Caco-2 (cell line): ENCODE data around the gene AQR. TPM values are rescaled to one million over a fixed set of nuclear protein-coding genes. Genes with fewer than 3 reads are reported as not detected.
"Not testable (repeated sequence)": the region's sequence is repeated elsewhere in the genome, so short reads cannot be mapped to it uniquely, and the experiment has no call there.

Experiments used
- BruUV-seq: library from RNA; stranded (reverse); fragments of 400-500 nt; replicated peaks from 2 replicates; lab custom pipeline; 2021; lab: Mats Ljungman, UMichigan
- CTCF ChIA-PET: fragments of 300-600 bp; sonication (Branson Sonifier 250); formaldehyde crosslinking; loops from one replicate; lab custom pipeline; 2022; ENCODE audit warnings: antibody characterized with exemption; lab: Charles Lee
- POLR2A ChIA-PET: fragments of 300-600 bp; sonication (Branson Sonifier 250); formaldehyde crosslinking; loops from one replicate; lab custom pipeline; 2022; ENCODE audit warnings: antibody characterized with exemption; lab: Charles Lee
- DNase-seq, 2 experiments: peaks; one replicate each; pipeline versions ENCODE4 v3.0.0 to v3.0.0-alpha.2; 2020 to 2022
- H3K27me3 ChIP-seq: replicated peaks from 2 replicates; pipeline ENCODE4 v1.6.0; 2011; ENCODE audit warnings: low read length; ENCODE audit not compliant: control insufficient read depth, insufficient read depth
- H3K36me3 ChIP-seq: 2 replicates; pipeline ENCODE4 v1.5.1; 2011; ENCODE audit warnings: low read length; ENCODE audit not compliant: control insufficient read depth, insufficient read depth
- H3K4me1 ChIP-seq: fragments of 250-450 bp; sonication (Bioruptor Pico); 2 replicates; pipeline ENCODE4 v1.5.1; 2020; ENCODE audit warnings: mild to moderate bottlenecking
- H3K4me3 ChIP-seq: 2 replicates; pipeline ENCODE4 v1.5.1; 2011; ENCODE audit warnings: low read depth, mild to moderate bottlenecking, control low read depth, low read length
- H3K9me3 ChIP-seq: fragments of 250-450 bp; sonication (Bioruptor Pico); 2 replicates; pipeline ENCODE4 v1.5.1; 2020; ENCODE audit warnings: mild to moderate bottlenecking, moderate library complexity
- H3K27ac Mint-ChIP-seq: one replicate; pipeline ENCODE4 v1.8.0; 2022; ENCODE audit warnings: mixed read lengths; ENCODE audit not compliant: unreplicated experiment
- H3K27me3 Mint-ChIP-seq: one replicate; pipeline ENCODE4 v1.8.0; 2022; ENCODE audit warnings: mixed read lengths; ENCODE audit not compliant: insufficient read depth, unreplicated experiment
- H3K36me3 Mint-ChIP-seq: one replicate; pipeline ENCODE4 v1.8.0; 2022; ENCODE audit warnings: mild to moderate bottlenecking, mixed read lengths; ENCODE audit not compliant: insufficient read depth, unreplicated experiment
- H3K4me1 Mint-ChIP-seq: one replicate; pipeline ENCODE4 v1.8.0; 2022; ENCODE audit warnings: low read depth, mixed read lengths; ENCODE audit not compliant: unreplicated experiment
- H3K4me3 Mint-ChIP-seq: one replicate; pipeline ENCODE4 v1.8.0; 2022; ENCODE audit warnings: mild to moderate bottlenecking, moderate library complexity, mixed read lengths; ENCODE audit not compliant: unreplicated experiment
- H3K9me3 Mint-ChIP-seq: one replicate; pipeline ENCODE4 v1.8.0; 2022; ENCODE audit warnings: mixed read lengths; ENCODE audit not compliant: unreplicated experiment
- intact Hi-C: fragments of 100-400 bp; cut with micrococcal nuclease; formaldehyde crosslinking; loops from one replicate; pipeline ENCODE4 v1.10.0; 2022; ENCODE audit not compliant: unreplicated experiment
- total RNA-seq: library from RNA; stranded (reverse); gene quantifications from 2 replicates; pipeline ENCODE4 v1.2.3, GENCODE V29; 2022
- TF ChIP-seq, protein P1 (sequence below), 2 experiments: fragments of 200-600 bp in 1 of 2; IDR thresholded peaks; 1 replicate in 1 of 2; 2 replicates in 1 of 2; pipeline versions ENCODE4 v1.5.1 to v1.8.0; 2011 to 2022; ENCODE audit warnings: antibody characterized with exemption in 1 of 2, control low read depth in 1 of 2, inconsistent platforms in 1 of 2, low read depth in 1 of 2, low read length in 1 of 2, mild to moderate bottlenecking in 1 of 2, moderate library complexity in 1 of 2; ENCODE audit not compliant: insufficient read depth in 1 of 2, severe bottlenecking in 1 of 2, unreplicated experiment in 1 of 2

The AQR gene
- total RNA-seq, 1 experiment from 2014 or later: 27.7 TPM

DNA sequence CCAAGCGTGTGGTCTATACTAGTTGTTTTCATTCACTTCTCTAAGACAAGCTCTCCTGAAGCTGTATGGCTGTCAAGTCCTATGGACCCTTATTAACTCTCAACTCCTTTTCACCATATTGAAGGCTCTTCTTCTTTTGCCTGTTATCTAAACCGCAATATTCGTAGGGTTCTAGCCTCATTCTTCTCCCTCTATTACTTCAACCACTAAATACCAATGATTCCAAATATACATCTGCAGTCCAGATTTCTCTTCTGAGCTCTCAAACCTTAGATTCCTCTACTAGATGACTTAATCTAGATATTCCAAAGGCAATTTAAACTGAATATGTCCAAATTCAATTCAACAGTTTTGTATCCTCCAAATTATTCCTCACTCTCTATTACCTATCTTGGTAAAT, 24.6 kb downstream of the AQR start:
- DNase-seq: no peak
- TF ChIP-seq, protein P1, sequence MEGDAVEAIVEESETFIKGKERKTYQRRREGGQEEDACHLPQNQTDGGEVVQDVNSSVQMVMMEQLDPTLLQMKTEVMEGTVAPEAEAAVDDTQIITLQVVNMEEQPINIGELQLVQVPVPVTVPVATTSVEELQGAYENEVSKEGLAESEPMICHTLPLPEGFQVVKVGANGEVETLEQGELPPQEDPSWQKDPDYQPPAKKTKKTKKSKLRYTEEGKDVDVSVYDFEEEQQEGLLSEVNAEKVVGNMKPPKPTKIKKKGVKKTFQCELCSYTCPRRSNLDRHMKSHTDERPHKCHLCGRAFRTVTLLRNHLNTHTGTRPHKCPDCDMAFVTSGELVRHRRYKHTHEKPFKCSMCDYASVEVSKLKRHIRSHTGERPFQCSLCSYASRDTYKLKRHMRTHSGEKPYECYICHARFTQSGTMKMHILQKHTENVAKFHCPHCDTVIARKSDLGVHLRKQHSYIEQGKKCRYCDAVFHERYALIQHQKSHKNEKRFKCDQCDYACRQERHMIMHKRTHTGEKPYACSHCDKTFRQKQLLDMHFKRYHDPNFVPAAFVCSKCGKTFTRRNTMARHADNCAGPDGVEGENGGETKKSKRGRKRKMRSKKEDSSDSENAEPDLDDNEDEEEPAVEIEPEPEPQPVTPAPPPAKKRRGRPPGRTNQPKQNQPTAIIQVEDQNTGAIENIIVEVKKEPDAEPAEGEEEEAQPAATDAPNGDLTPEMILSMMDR (IDR thresholded peaks at IDR 0.05; ENCODE audit: insufficient read depth in 1 of 2, low read depth in 1 of 2, low read length in 1 of 2, severe bottlenecking in 1 of 2, unreplicated experiment in 1 of 2): no peak
- ChIA-PET CTCF (interaction anchor here (0.6 to 0.8 kb wide), 2 partner anchors 25 to 585 kb away, joined by 3 to 5 read pairs; partner anchors contain the start of gene AQR), POLR2A (no interaction called here)
- H3K27me3 Mint-ChIP-seq: no peaks in the 10 kb centered on the region
- Histone ChIP-seq H3K9me3 (no peaks in the 10 kb centered on the region), H3K4me3 (no peak overlapping the region), H3K36me3 (no peaks in the 10 kb centered on the region), H3K27me3 (no peaks in the 10 kb centered on the region), H3K4me1 (no peaks in the 10 kb centered on the region)
- no TSS peak for BruUV-seq
- no peak overlapping the region for H3K27ac Mint-ChIP-seq
- H3K4me3 Mint-ChIP-seq: no peak overlapping the region
- peaks cover 40% of the 10 kb centered on the region for H3K36me3 Mint-ChIP-seq
- intact Hi-C loops: no loop called here
- H3K9me3 Mint-ChIP-seq: no peaks in the 10 kb centered on the region
- no peaks in the 10 kb centered on the region for H3K4me1 Mint-ChIP-seq

DNA sequence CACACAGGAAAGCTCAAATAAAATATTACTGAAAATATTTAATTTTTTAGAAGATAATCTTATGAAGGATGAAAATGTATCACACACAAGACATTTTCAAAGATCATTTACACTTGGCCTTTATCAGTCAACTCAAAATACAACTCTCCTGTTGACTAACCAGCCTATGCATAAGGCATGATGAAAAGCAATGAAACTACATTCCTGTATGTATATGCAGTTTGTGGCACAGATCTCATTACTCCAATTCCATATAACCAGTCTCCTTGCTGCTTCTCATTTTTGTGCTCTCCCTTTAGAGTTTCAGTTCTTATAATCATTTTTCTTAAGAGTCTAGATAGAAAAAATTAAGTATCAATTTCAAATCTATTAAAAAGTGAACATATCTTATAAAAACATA, 25.8 kb downstream of the AQR start:
- H3K4me3 Mint-ChIP-seq: no peak overlapping the region
- no peaks in the 10 kb centered on the region for H3K9me3 ChIP-seq
- ChIA-PET POLR2A (no interaction called here), CTCF (no interaction called here)
- H3K27me3 ChIP-seq: no peaks in the 10 kb centered on the region
- no peak overlapping the region for H3K4me3 ChIP-seq
- DNase-seq: no peak
- no peaks in the 10 kb centered on the region for H3K4me1 Mint-ChIP-seq
- no peaks in the 10 kb centered on the region for H3K4me1 ChIP-seq
- H3K27ac Mint-ChIP-seq: no peak overlapping the region
- intact Hi-C loops: no loop called here
- no peaks in the 10 kb centered on the region for H3K9me3 Mint-ChIP-seq
- H3K27me3 Mint-ChIP-seq: no peaks in the 10 kb centered on the region
- no TSS peak for BruUV-seq
- H3K36me3 ChIP-seq: no peaks in the 10 kb centered on the region
- H3K36me3 Mint-ChIP-seq: peaks cover 43% of the 10 kb centered on the region
- TF ChIP-seq, protein P1 (IDR thresholded peaks at IDR 0.05; ENCODE audit: insufficient read depth in 1 of 2, low read depth in 1 of 2, low read length in 1 of 2, severe bottlenecking in 1 of 2, unreplicated experiment in 1 of 2): no peak

DNA sequence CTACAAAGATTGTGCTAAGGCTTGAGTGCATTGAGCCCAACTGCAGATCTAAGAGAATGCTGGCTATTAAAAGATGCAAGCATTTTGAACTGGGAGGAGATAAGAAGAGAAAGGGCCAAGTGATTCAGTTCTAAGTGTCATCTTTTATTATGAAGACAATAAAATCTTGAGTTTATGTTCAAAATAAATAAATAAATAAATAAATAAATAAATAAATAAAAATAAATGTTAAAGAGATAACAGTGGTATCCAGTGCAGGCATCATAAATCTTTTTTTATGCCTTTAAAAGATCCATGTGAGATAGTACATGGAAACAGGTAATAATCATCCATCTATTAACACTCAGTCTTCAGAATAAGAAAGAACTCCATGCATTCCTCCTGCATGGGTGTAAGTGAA, 26.3 kb downstream of the AQR start:
- H3K27ac Mint-ChIP-seq, CTCF ChIA-PET, H3K4me1 Mint-ChIP-seq, H3K36me3 ChIP-seq, DNase-seq, H3K9me3 ChIP-seq, POLR2A ChIA-PET, H3K4me3 Mint-ChIP-seq, H3K4me1 ChIP-seq, intact Hi-C loops, H3K27me3 ChIP-seq, BruUV-seq, H3K4me3 ChIP-seq, H3K9me3 Mint-ChIP-seq, H3K27me3 Mint-ChIP-seq: not testable (repeated sequence)
- peaks cover 40% of the 10 kb centered on the region for H3K36me3 Mint-ChIP-seq

DNA sequence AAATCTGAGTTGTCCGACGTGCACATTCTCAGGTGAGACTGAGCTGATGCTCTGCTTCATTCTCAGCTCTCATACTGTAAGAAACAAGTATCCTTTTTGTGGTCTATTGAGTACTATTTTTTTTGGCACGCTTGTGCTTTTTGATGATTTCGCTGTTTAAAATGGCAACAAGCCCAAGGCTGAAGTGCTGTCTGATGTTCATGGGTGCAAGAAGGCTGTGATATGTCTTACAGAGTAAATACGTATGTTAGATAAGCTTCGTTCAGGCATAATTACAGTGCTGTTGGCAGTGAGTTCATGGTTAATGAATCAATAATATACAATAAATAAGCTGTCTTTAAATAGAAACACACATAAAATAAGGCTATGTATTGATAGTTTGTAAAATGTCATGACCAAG, 27.2 kb downstream of the AQR start:
- Mint-ChIP-seq H3K9me3 (no peaks in the 10 kb centered on the region), H3K27me3 (no peaks in the 10 kb centered on the region), H3K4me1 (no peaks in the 10 kb centered on the region), H3K36me3 (peaks cover 36% of the 10 kb centered on the region), H3K4me3 (no peak overlapping the region), H3K27ac (no peak overlapping the region)
- Histone ChIP-seq H3K4me1 (no peaks in the 10 kb centered on the region), H3K27me3 (no peaks in the 10 kb centered on the region), H3K36me3 (no peaks in the 10 kb centered on the region), H3K4me3 (no peak overlapping the region), H3K9me3 (no peaks in the 10 kb centered on the region)
- CTCF ChIA-PET: interaction anchor here (1.3 kb wide), 1 partner anchor 27 kb away, joined by 3 read pairs; the partner anchor contains the start of gene AQR
- POLR2A ChIA-PET: no interaction called here
- TF ChIP-seq, protein P1 (IDR thresholded peaks at IDR 0.05; ENCODE audit: insufficient read depth in 1 of 2, low read depth in 1 of 2, low read length in 1 of 2, severe bottlenecking in 1 of 2, unreplicated experiment in 1 of 2): no peak
- intact Hi-C loops: no loop called here
- BruUV-seq: no TSS peak
- no peak for DNase-seq
